COLO829 (cell line): ENCODE results near the gene FAM53B.

ENCODE experiments used
- DNase-seq: peaks from one replicate; pipeline ENCODE4 v3.0.0; 2012; ENCODE audit warnings: low spot score

The FAM53B gene

DNA sequence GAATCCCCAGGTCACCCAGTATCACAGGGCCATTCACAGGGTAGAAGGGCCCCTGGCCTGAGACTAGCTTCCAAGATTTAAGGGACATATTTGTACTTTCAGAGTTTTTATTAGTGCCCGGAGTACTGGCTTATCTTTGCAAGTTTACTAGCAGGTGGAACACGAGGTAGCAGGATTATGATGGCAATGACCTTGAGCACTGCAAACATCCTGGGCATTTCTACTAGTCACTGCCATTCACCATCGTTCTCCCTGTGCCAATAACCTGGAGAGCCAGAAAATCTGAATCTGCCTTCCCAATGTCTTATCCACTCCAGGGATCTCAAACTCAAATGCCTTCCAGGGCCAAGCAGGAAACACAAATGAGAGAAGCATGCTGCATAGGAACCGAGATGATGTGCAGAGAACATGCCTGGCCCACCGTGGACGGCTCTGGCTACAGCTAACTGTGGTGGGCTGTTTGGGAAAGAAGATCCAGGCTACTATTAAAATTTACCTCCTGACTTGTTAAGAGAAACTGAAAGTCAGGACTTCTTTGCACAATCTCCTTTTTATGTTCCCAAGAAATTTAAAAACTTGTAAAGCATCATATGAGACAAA, 16.7 kb downstream of the FAM53B start:
- no peak for DNase-seq

DNA sequence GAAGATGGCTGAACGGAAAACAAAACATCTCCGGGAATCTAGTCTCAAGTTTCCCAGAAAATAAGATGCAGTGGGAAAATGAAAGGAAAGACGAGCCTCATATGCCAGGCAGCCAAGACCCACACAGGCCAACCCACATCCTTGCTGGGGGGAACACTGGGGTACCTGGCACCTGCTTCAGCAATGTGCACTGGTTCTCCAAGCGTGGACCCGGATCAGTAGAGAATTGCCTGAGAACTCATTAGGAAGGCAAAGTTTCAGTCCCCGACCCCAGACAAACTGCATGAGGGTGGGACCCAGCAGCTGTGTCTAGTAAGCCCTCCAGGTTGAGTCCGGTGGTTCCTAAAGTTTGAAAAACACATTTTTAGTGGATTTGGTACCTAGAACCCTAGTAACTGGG, 18.4 kb downstream of the FAM53B start:
- DNase-seq = no peak

GRCh38 chr10:124725171-124725631, 19.0 kb downstream of the FAM53B start:
- DNase-seq = no peak

DNA sequence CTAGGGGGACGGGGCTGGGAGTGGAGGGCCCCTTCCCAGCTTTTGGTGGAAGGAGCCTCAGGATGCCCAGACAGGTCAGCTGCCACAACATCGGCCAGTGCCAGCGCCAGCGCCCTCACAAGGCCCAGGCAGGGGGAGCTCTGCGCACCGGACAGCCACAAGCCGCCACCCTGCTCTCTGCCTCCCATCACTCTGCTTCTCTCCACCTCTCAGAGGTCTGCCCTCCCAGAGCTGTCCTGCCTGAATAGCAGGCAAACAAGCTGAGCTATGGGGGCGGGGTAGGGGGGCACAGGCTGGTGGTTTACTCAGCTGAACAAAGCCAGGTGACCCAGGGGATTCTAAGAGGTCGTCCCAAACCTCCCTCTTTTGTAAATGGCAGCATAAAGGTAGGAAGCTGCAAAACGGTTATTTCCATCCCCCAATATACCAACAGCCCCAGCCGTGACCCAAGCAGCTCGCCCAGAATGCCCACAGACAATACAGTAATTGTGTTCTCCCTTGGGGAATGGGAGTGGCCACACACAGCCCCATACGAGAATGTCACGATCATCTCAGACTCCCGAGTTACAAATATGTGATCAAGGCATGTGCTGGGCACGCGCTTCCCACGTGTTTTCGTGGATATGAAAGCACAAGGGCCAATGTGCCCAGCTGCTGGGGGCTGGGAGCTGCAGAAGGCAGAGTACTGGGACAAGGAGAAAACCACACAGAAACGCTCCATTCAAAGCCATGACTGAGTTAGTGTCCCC, 19.7 kb downstream of the FAM53B start:
- peak; percentile 96 for DNase-seq

DNA sequence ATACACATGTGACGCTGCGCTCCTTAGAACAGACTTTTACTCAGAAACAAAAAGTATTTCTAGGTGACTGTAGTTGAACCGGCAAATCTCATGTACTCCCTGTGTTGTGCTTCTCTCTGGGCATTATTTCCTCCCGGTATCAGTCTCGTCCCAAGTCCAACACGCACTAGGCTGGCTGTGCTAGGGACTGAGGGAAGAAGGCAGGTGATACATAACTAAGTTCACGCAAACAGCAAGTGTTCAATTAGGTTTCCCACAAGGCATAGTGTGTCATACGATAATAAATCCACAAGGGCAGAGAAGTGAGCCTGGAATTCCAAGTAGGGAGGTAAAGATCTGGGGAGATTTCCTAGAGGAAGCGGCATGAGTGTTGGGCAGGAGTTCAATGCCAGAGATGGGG, 20.4 kb downstream of the FAM53B start:
- DNase-seq = no peak

- no peak for DNase-seq
Measured at GRCh38 chr10:124722798-124723783, 21.1 kb downstream of the FAM53B start.

DNA sequence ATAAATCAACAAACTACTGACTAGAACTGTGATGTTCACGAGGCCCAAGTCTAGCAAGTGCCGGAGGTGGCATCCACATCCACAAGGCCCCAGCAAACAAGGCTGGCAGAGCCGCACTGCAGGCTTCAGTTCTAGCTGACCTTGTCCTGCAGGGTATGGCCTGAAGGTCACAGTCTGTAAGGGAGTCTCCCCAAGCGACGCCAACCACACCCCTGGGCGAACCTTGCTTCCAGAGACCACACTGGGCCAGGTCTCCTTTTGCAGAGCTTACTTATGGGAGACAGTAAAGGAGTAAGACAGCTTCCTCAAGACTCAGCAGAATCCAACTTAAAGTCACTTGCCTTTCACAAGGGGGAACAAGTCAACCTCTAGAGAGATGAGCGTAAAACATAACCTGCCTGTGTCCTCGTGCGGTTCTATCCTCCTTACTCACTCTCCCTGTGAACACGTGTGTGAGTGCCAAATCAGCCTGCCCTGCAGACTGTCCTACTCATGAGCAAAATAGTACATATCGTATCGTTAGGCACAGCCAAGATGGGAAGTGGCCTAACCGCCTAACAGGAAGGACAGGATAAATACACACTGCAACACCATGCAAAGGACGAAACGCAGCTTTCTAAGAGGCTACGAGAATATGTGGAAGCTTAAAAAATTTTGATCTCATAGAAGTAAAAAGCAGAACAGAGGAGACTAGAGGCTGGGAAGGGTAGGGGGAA, 22.7 kb downstream of the FAM53B start:
- DNase-seq = no peak

- no peak for DNase-seq
Measured at GRCh38 chr10:124719213-124719851, 24.8 kb downstream of the FAM53B start.

DNA sequence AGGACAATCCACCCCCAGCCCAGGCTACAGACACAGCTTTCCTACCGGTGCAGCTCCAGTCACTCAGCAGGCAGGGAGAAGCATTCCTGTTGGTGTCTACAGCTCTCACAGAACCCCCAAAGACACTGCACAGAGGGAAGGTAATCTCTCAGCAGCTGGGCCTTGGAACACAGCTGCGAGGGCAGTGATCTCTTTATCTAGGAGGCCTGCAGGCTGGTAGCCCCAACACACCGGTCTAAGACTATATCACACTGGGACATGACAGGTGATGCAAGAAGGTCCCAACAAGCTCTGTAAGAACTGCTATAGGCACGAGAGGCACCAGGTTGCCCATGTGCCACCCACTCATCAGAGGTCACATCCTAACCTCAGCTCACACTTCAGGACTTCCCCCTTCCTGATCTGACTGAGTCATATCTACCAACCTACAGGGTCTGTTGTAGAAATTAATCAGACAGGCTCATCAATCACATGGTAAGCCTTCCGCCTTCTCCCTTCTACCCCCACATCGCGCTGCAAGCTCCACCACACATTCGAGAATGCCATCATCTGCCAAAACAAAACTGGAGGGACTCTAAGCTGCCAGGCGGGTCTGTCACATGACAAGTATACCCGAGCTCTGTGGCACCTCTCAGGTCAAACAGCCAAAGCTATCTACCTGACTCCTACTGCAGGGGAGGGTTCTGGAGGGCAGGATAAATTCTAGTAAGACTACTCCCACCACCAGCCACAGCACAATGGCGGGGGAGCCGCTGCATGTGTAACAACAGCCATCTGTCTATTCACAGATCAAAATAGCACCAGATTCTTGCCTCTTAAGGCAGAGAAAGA, 26.1 kb downstream of the FAM53B start:
- DNase-seq = no peak

GRCh38 chr10:124717041-124717757, 27.0 kb downstream of the FAM53B start:
- DNase-seq = no peak

DNA sequence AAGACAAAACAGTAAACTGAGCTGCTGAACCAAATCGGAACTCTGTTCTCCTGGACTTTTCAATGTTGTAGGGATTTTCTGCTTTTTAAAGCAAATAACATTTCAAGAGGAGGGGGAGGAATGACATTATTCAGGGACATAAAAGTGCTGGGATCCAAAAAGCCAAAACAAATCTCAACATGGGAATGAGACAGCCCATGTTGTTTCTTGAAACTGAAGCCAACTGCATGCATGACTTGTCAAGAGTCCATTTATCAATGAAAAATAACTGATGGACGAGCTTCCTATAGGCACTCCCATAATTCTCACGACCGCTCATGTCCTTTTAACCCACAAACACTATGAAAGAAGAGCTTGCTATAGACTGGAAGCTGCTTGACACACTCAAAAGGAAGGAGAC, 27.8 kb downstream of the FAM53B start:
- DNase-seq = no peak

DNA sequence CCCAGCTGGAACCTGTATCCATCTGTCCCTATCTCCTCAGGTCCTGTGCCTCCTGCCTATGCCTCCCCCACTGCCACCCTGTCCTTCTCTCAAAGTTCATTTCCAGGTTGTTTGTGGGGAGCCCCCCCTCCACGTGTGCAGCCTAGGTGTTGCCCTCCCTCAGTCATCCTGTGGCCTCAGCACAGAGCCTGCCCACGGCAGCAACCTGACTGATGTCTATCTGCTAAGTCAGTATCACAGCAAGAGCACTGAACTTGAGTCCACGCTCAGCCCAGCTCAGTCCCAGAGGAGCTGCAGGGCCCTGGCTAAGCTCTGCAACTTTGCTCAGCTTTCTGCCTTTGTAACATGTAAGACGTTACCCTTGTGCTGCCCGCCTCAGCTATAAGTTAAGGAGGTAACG, 28.7 kb downstream of the FAM53B start:
- DNase-seq = no peak

GRCh38 chr10:124713679-124714255, 30.4 kb downstream of the FAM53B start:
- no peak for DNase-seq

GRCh38 chr10:124712704-124713407, 31.3 kb downstream of the FAM53B start:
- no peak for DNase-seq

DNA sequence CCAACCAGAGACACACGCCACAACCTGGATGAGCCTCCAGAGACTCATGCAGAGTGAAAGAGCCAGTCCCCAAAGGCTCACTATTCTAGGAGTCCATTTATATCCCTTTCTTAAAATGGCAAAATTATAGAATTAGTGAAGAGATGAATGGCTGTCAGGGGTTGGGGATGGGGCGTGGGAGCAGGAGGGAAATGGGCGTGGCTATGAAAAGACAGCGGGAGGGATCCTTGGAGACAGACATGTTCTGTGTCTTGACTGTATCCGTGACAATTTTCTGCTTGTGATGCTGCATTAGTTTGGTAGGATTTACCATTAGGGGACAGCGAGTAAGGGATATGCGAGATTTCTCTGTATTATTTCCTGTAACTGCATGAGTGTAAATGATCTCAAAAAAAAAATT, 33.0 kb downstream of the FAM53B start:
- DNase-seq = no peak

DNA sequence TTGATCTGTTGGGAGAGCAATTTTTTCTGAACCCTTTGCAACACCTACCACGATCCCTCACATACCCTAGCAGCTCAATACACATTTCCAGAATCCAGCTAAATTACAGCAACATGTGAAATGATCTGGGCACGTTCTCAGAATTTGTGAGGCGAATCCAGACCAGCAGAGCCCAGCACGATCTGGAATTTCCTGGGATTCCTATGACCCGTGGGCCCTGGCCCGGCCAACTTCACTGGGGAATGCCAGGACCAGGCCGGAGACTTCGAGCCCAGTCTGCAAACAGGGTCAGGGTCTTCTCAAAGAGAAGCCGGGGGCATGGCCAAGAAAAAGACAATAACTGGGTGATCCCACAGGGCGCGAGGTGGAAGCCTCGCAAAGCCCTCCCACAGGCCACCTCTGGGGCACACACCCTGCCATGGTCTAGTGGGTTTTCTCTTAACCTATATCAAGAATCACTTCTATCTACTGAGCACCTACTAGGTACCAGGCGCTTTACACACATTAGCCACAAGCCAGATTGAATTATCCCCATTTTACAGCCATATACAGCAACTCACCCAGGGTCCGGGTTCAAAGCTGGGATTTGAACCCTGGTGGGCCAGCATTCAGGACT, 33.8 kb downstream of the FAM53B start:
- DNase-seq = no peak

GRCh38 chr10:124709861-124710260, 34.3 kb downstream of the FAM53B start:
- no peak for DNase-seq

GRCh38 chr10:124708922-124709520, 35.2 kb downstream of the FAM53B start:
- no peak for DNase-seq
